Effector memory CD4-positive, alpha-beta T cell (primary cell): ENCODE results near the gene EIF2B1.

Source experiments
- DNase-seq, 3 donors: peaks; one replicate each; pipeline ENCODE4 v3.0.0-alpha.2; 2020
- H3K27ac ChIP-seq: 2 replicates; pipeline ENCODE4 v1.7.0; 2013; ENCODE audit warnings: mild to moderate bottlenecking, low read length, moderate library complexity; ENCODE audit not compliant: insufficient read depth, poor library complexity, severe bottlenecking
- H3K27me3 ChIP-seq: replicated peaks from 2 replicates; pipeline ENCODE4 v1.7.0; 2013; ENCODE audit warnings: mild to moderate bottlenecking, low read length; ENCODE audit not compliant: insufficient read depth, control insufficient read depth, poor library complexity, severe bottlenecking
- H3K36me3 ChIP-seq: 2 replicates; pipeline ENCODE4 v1.7.0; 2013; ENCODE audit warnings: mild to moderate bottlenecking, low read length, moderate library complexity; ENCODE audit not compliant: control insufficient read depth, insufficient read depth
- H3K4me1 ChIP-seq: 2 replicates; pipeline ENCODE4 v1.7.0; 2013; ENCODE audit warnings: low read length, mild to moderate bottlenecking; ENCODE audit not compliant: control insufficient read depth, insufficient read depth, poor library complexity, severe bottlenecking
- H3K4me3 ChIP-seq: 2 replicates; pipeline ENCODE4 v1.7.0; 2013; ENCODE audit warnings: low read length, low read depth, mild to moderate bottlenecking; ENCODE audit not compliant: insufficient read depth, poor library complexity, severe bottlenecking
- H3K9me3 ChIP-seq: 2 replicates; pipeline ENCODE4 v1.7.0; 2013; ENCODE audit warnings: mild to moderate bottlenecking, low read length, moderate library complexity; ENCODE audit not compliant: control insufficient read depth

The EIF2B1 gene

DNA sequence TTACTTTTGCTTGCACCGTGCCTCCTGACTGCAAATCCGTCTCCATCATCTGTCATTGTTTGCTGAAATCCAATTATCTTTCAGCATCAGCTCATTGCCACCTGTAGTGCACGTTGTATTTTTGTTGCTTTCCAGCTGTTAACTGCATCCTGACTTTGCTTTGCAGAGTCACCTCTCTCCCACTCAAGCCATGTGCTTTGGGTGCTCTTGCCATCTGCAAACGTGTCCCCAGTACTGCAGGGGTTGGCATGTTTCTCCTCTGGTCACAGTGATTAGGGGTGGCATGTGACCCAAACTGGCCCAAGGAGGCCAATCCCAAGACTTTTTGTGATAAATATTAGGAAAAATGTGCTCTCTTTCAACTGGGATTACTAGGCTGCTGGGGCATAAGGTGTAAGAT, 59.6 kb downstream of the EIF2B1 start:
- Histone ChIP-seq H3K36me3 (no peaks in the 10 kb centered on the region), H3K9me3 (no peaks in the 10 kb centered on the region), H3K27ac (no peak overlapping the region), H3K27me3 (no peaks in the 10 kb centered on the region), H3K4me1 (no peaks in the 10 kb centered on the region), H3K4me3 (no peak overlapping the region)
- DNase-seq: no peak

DNA sequence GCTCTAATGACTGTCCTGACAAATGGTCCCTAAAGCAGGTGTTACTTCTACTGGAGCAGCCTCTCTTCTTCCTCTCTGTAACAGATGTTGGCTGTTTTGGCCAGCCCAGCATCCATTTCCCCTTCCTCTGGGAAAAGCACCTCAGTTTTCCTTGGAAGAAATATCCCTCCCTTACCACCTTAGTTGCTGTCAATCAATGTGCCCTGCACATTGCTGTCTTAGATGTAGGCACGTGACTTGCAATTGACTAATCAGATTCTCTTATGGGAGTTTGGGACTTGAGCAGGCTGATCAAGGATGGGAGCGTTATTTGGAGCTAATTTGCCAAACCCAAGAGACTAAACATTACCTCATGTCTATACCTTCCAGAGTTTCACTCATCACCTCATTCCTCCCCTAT, 61.1 kb downstream of the EIF2B1 start:
- H3K27ac ChIP-seq: no peak overlapping the region
- no peaks in the 10 kb centered on the region for H3K36me3 ChIP-seq
- DNase-seq: no peak
- H3K27me3 ChIP-seq: no peaks in the 10 kb centered on the region
- no peaks in the 10 kb centered on the region for H3K9me3 ChIP-seq
- H3K4me1 ChIP-seq: no peaks in the 10 kb centered on the region
- H3K4me3 ChIP-seq: no peak overlapping the region

DNA sequence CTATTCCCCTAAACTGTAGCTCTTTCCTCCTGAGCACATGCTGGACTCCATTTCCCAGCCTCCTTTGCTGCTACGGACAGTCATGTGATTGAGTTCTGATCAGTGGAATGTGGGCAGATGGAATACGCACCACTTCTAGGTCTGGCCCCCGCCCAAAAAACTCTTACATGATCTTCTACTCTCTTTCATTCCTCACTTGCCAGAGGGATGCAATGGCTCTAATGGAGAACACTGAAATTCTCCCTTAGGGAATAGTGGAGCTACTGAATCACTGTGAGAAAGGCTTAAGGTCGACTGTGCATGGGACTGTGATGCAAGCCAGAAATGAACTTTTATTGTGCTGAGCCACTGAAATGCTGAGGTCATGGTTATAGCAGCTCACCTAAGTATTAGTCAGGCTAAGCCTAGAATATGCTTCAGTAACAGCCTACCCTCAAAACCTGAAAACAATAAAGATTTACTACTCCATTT, 62.1 kb downstream of the EIF2B1 start:
- no peaks in the 10 kb centered on the region for H3K27me3 ChIP-seq
- no peaks in the 10 kb centered on the region for H3K36me3 ChIP-seq
- DNase-seq: no peak
- no peak overlapping the region for H3K4me3 ChIP-seq
- H3K27ac ChIP-seq: no peak overlapping the region
- no peaks in the 10 kb centered on the region for H3K9me3 ChIP-seq
- no peaks in the 10 kb centered on the region for H3K4me1 ChIP-seq
